Activated CD4-positive, alpha-beta memory T cell treated with anti-CD3 and anti-CD28 coated beads, Interleukin-2, amount 10 ng/mL, durations not matched to agents 7 days and 5 days (primary cell): ENCODE results near the gene RBPJL. TPM values are rescaled to one million over a fixed set of nuclear protein-coding genes. Genes with fewer than 3 reads are reported as not detected.

ENCODE experiments used
- CTCF ChIA-PET: fragments of 350-600 bp; sonication (Branson Sonifier 250); formaldehyde crosslinking; loops from one replicate; lab custom pipeline; 2021; ENCODE audit warnings: antibody characterized with exemption, inconsistent platforms; lab: Charles Lee
- POLR2A ChIA-PET: fragments of 350-600 bp; sonication (Branson Sonifier 250); formaldehyde crosslinking; loops from one replicate; lab custom pipeline; 2021; ENCODE audit warnings: antibody characterized with exemption; lab: Charles Lee
- DNase-seq: peaks from one replicate; pipeline ENCODE4 v3.0.0-alpha.2; 2020
- H3K27ac Mint-ChIP-seq: one replicate; pipeline ENCODE4 v1.8.0; 2021; ENCODE audit warnings: mild to moderate bottlenecking, mixed read lengths
- H3K27me3 Mint-ChIP-seq: one replicate; pipeline ENCODE4 v1.8.0; 2021; ENCODE audit warnings: mixed read lengths
- H3K36me3 Mint-ChIP-seq: one replicate; pipeline ENCODE4 v1.8.0; 2021; ENCODE audit warnings: low read depth, mixed read lengths
- H3K4me1 Mint-ChIP-seq: one replicate; pipeline ENCODE4 v1.8.0; 2021; ENCODE audit warnings: mixed read lengths
- H3K4me3 Mint-ChIP-seq: one replicate; pipeline ENCODE4 v1.8.0; 2021; ENCODE audit warnings: mild to moderate bottlenecking, mixed read lengths
- H3K9me3 Mint-ChIP-seq: one replicate; pipeline ENCODE4 v1.8.0; 2021; ENCODE audit warnings: mixed read lengths
- total RNA-seq, 2 experiments: library from RNA; stranded (reverse); gene quantifications; one replicate each; pipeline ENCODE4 v1.2.3, GENCODE V29; 2021

The RBPJL gene
- total RNA-seq, 2 experiments from 2014 or later = not detected

DNA sequence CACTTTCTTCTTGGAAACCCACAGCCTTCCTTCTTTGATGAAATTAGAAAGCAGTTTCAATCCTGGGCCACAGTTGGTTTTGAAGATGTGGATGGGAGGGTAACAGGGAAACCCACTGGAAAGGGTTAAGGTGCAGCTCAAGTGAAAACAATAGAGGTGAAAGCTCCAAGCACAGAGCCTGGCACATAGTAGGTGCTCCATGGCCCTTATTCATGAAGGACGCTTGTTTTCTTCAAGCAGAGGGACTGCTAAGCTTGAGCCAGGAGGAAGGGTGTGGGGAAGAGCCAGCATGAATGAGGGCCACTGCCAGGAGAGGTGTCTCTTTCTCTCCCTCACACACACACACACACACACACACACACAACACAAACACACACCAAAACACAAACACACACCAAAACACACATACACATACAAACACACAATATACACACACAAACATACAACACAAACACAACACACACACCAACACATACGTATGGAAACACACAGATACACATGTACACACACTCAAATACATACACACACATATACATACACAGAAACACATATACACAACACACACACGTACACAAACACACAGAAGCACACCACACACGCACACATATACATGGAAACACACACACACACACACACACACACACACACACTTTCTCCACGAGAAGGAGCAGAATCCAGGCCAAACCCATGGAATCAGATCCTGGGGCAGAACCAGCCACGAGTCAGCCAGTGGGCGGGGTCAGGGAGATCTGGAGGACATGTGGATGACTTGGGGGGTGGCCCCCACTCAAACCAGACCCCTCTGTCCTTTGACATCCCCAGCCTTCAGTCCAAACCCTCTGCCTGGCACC is 23.7 kb upstream of the RBPJL start:
- DNase-seq = no peak
- POLR2A ChIA-PET = interaction anchor here (1.1 kb wide), 1 partner anchor 10 kb away, joined by 3 read pairs; no protein-coding TSS in a partner anchor

DNA sequence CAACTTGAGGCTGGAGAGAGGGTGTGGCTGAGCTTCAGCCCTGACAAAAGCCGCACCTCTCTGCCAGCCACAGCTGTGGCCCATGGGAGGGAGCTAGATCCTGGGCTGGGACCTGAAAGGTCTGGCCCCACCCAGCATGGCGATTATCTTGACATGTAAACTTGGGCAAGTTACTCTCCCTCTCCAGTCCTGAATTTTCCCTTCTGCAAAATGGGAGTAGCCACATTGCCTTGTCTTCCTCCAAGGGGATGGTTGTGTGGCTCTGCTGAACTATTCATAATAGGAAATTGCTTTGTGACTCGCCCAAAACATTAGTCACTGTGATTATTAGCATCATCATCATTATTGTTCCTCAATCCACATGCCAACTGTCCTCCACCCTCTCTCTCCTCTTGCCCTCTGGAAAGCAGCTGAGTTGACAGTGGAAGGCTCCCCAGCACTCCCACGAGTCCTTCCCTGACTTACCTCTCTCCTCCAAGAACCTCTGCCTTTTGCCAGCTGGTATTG is 23.0 kb upstream of the RBPJL start:
- no peak for DNase-seq
- peaks cover 4% of the 10 kb centered on the region for H3K4me1 Mint-ChIP-seq
- H3K4me3 Mint-ChIP-seq = no peak overlapping the region
- H3K9me3 Mint-ChIP-seq = no peaks in the 10 kb centered on the region
- H3K27ac Mint-ChIP-seq = no peak overlapping the region
- ChIA-PET POLR2A (interaction anchor here (0.6 to 1.1 kb wide), 2 partner anchors 10 to 37 kb away, joined by 3 read pairs; no protein-coding TSS in a partner anchor), CTCF (interaction anchor here (0.6 to 1.9 kb wide), 2 partner anchors 10 to 735 kb away, joined by 3 to 9 read pairs; no protein-coding TSS in a partner anchor)
- no peaks in the 10 kb centered on the region for H3K36me3 Mint-ChIP-seq
- H3K27me3 Mint-ChIP-seq = peaks cover 45% of the 10 kb centered on the region

More for the DNA sequence above, 23.7 kb upstream of the RBPJL start:
- H3K36me3 Mint-ChIP-seq = no peaks in the 10 kb centered on the region
- CTCF ChIA-PET = interaction anchor here (0.7 to 1.9 kb wide), 4 partner anchors 9 to 29 kb away, joined by 3 to 9 read pairs (median 5); no protein-coding TSS in a partner anchor
- peaks cover 43% of the 10 kb centered on the region for H3K27me3 Mint-ChIP-seq
- no peaks in the 10 kb centered on the region for H3K9me3 Mint-ChIP-seq
- peaks cover 4% of the 10 kb centered on the region for H3K4me1 Mint-ChIP-seq
- H3K4me3 Mint-ChIP-seq = no peak overlapping the region
- H3K27ac Mint-ChIP-seq = no peak overlapping the region

DNA sequence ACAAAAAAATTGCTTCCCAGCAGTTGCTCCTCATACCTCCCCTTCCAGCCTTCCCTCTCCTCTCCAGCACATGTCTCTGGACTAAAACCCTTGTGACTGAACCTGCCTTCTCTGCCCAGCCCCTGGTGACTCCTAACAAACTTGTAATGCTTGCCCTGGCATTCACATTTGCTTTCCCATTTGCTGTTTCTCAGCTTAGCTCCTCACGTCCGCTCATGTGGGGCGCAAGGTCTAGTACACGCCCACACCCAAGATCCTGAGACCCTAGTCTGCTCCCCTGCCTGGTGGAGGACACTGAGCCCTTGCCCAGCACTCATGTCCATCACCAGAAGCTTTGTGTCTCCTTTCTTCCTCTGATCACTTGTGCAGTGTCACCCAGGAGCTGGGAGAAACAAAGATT is 18.3 kb upstream of the RBPJL start:
- CTCF ChIA-PET = interaction anchor here (0.6 to 1.5 kb wide), 4 partner anchors 13 to 744 kb away, joined by 3 to 5 read pairs (median 4); no protein-coding TSS in a partner anchor
- H3K27me3 Mint-ChIP-seq = peaks cover 50% of the 10 kb centered on the region

DNA sequence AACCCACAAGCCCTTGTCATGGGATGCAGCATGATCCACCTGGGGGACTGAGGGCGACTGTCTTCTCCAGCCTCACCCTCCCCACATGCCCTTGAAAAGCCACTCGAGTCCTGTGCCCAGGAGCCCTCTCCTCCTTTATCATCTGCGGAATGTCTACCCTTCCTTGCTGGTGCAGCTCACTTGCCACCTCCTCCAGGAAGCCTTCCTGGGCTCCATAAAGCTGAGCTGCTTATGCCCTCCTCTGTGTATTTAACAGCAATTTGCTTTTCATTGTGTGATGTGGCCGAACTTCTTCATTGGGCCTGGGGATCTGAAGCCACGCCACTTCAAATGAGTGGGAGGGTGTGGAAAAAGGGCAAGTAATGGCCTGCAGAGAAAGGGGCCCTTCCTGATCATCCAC is 17.8 kb upstream of the RBPJL start:
- ChIA-PET POLR2A (no interaction called here), CTCF (interaction anchor here (0.6 to 1.5 kb wide), 4 partner anchors 12 to 744 kb away, joined by 3 to 5 read pairs (median 4); no protein-coding TSS in a partner anchor)
- DNase-seq = no peak
- no peak overlapping the region for H3K27ac Mint-ChIP-seq
- H3K9me3 Mint-ChIP-seq = no peaks in the 10 kb centered on the region
- peaks cover 50% of the 10 kb centered on the region for H3K27me3 Mint-ChIP-seq
- peaks cover 8% of the 10 kb centered on the region for H3K4me1 Mint-ChIP-seq
- no peaks in the 10 kb centered on the region for H3K36me3 Mint-ChIP-seq
- no peak overlapping the region for H3K4me3 Mint-ChIP-seq

More for the DNA sequence above, 18.3 kb upstream of the RBPJL start:
- Mint-ChIP-seq H3K27ac (no peak overlapping the region), H3K36me3 (no peaks in the 10 kb centered on the region), H3K9me3 (no peaks in the 10 kb centered on the region), H3K4me1 (peaks cover 6% of the 10 kb centered on the region), H3K4me3 (no peak overlapping the region)
- no peak for DNase-seq
- POLR2A ChIA-PET = no interaction called here

DNA sequence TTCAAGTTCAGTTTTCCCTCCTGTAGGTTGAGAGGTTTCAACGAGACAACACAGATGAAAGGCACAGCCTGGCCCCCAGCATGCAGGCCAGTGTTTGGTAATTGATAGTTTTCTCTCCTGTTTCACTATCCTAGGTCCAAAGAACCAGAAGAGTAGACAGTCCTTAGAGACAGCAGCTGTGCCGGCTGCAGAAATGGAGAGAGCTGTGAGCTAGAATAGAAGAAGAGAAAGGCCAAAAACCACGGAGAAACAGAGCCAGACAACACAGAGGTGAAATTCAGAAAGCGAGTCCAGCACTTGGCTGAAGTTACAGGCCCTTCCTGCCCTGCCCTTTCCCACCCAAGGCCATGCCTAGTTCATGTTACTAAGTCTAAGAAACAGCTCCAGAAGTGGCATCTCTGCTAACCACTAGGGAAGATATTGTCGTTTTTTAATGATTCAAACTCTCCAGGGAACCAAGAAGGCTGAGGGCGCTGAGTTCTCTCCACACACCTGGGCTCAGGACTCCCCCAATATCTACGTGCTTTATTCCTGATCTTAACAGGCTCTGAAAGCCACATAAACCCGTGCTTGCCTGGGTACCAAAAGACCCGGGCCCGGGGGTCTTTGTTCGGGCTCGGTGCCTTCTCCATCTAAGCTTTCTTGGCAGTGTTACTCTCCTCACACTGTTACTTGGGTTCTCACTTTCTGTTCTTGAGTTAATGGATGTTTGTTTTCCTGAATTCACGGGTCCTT is 16.5 kb upstream of the RBPJL start:
- H3K36me3 Mint-ChIP-seq = peaks cover 1% of the 10 kb centered on the region
- ChIA-PET CTCF (interaction anchor here (0.9 to 6.1 kb wide), 18 partner anchors 13 to 481 kb away, joined by 3 to 95 read pairs (median 6); no protein-coding TSS in a partner anchor), POLR2A (interaction anchor here (1.1 to 1.2 kb wide), 2 partner anchors 57 to 194 kb away, joined by 4 read pairs; no protein-coding TSS in a partner anchor)

DNA sequence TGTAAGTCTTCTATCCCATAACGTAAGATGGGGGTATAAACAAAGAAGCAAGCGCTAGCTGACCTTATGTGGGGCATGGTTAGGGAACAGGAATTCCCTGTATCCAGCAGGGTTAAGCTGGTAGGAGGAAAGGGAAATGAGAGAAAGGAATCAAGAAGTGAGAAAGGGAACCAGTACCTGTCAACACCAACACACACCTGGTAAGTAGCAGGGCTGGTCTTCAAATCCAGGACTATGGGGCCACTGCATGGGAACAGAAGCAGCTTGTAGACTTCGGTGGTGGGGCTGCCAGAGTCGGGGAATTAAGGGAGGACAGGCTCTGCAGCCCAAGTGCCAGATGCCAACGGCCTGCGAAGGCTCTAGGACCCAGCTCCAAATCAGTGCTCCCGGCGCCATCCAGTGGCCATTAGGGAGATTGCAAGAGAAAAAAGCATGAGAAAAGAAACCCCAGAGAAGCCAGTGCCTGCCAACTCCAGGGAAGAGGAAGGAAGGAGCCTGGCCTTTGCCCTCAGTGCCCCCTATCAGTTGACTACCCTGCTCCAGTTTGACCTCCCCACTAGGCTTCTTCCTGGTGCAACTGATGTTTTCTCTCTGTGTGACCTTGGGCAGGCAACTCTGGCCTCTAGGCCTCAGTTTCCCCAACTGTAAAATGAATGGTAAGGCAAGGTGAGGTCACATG is 15.8 kb upstream of the RBPJL start:
- Mint-ChIP-seq H3K4me1 (peaks cover 10% of the 10 kb centered on the region), H3K4me3 (no peak overlapping the region), H3K9me3 (no peaks in the 10 kb centered on the region), H3K27ac (no peak overlapping the region), H3K27me3 (peaks cover 53% of the 10 kb centered on the region), H3K36me3 (peaks cover 2% of the 10 kb centered on the region)
- DNase-seq = peak; percentile 72
- ChIA-PET POLR2A (interaction anchor here (0.9 to 1.2 kb wide), 3 partner anchors 13 to 195 kb away, joined by 3 to 4 read pairs (median 4); no protein-coding TSS in a partner anchor), CTCF (interaction anchor here (0.9 to 6.1 kb wide), 20 partner anchors 12 to 480 kb away, joined by 3 to 95 read pairs (median 6); no protein-coding TSS in a partner anchor)

More for the DNA sequence above, 16.5 kb upstream of the RBPJL start:
- Mint-ChIP-seq H3K4me1 (peaks cover 10% of the 10 kb centered on the region), H3K27ac (no peak overlapping the region), H3K9me3 (no peaks in the 10 kb centered on the region), H3K27me3 (peaks cover 56% of the 10 kb centered on the region), H3K4me3 (no peak overlapping the region)
- DNase-seq = no peak

DNA sequence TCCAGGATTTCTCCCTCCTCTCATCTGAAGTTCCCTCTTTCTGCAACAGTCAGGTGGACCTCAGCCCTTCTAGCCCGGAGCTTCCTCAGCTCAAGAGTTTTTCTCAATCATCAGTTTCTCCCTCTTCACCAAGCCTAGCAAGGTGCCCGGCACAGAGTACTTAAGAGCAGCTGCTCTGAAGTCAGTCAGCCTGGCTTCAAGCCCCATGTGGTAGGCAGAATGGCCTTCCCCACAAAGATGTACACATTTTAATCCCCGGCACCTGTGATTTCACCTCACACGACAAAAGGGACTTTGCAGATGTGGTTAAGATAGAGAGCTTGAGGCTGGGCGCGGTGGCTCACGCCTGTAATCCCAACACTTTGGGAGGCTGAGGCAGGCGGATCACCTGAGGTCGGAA is 15.1 kb upstream of the RBPJL start:
- Mint-ChIP-seq H3K4me3 (no peak overlapping the region), H3K4me1 (peaks cover 10% of the 10 kb centered on the region), H3K36me3 (peaks cover 2% of the 10 kb centered on the region), H3K27ac (no peak overlapping the region), H3K9me3 (no peaks in the 10 kb centered on the region), H3K27me3 (peaks cover 50% of the 10 kb centered on the region)
- POLR2A ChIA-PET = interaction anchor here (0.9 to 1.1 kb wide), 3 partner anchors 12 to 56 kb away, joined by 3 to 4 read pairs (median 3); partner anchors contain the start of gene SDC4
- no peak for DNase-seq
- CTCF ChIA-PET = interaction anchor here (1.1 to 6.1 kb wide), 20 partner anchors 9 to 816 kb away, joined by 3 to 95 read pairs (median 6); partner anchors contain the start of gene TTPAL

DNA sequence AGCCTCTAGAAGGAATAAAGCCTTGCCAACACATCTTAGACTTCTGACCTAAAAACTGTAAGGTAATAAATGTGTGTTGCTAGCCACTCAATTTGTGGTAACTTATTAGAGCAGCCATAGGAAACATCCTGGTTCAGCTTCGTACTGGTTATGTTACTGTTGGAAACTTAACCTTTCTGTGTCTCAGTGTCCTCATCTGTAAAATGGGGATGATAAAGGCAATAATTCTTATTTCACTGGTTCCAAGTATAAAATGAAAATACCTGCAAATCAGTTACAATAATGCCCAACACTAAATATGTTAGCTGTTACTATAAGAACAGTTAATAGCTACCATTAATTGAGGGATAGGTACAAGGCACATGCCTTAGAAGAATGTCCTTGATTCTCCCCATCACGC is 14.3 kb upstream of the RBPJL start:
- Mint-ChIP-seq H3K9me3 (no peaks in the 10 kb centered on the region), H3K36me3 (peaks cover 2% of the 10 kb centered on the region), H3K27me3 (peaks cover 45% of the 10 kb centered on the region), H3K4me3 (peak overlapping the region; percentile 64), H3K4me1 (peaks cover 10% of the 10 kb centered on the region), H3K27ac (no peak overlapping the region)
- CTCF ChIA-PET = interaction anchor here (0.8 to 6.1 kb wide), 19 partner anchors 10 to 817 kb away, joined by 3 to 95 read pairs (median 6); partner anchors contain the start of gene TTPAL
- no peak for DNase-seq
- POLR2A ChIA-PET = interaction anchor here (1.0 to 2.3 kb wide), 3 partner anchors 8 to 55 kb away, joined by 3 to 15 read pairs (median 3); partner anchors contain the start of gene SDC4

DNA sequence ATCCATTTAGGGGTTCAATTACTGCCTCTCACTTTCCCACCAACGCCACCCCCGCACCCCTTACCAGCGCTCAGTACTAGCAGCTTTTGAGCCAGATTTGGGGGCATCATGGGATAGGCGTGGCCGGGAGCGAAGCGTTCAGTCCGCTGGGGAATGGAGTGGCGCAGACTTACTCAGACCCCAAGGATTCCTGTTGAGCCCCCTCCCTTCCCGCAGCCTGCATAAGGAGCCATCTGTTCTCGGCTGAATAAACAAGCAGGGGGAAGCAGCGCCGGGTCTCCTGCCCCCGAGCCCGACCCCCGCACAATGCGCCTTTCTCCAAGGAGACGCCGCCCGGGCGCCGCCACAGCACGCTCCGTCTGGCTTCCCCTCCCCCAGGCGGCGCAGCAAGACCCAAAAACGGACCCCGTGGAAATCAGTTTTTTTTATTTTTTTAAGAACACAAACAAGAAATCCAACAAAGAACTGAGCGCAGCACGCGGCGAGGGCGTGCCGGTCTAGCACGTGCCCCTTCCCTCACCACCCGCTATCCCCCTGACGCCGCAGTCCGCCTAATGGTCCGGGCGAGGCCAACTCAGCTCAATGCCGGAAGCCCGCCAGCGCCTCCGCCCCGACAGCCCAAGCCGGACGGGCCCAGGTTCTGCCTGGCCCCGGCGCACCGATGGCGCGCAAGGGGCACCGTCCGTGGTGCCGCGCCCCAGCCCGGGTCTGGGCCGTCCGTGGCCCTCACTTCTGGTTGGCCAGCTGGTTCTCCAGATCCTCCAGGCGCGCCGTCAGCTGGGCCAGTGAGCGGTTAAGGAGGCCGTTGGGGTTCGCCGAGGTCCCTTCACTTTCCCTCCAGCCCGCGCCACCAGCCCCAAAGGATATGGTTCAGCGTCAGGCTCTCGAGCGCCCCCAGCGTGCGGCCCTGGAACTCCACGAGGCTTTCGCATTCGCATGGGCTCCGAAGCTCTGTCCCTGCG is 13.3 kb upstream of the RBPJL start:
- POLR2A ChIA-PET = interaction anchor here (0.8 to 2.3 kb wide), 7 partner anchors 9 to 641 kb away, joined by 3 to 15 read pairs (median 3); partner anchors contain the start of genes PCIF1 and SYS1
- no peaks in the 10 kb centered on the region for H3K9me3 Mint-ChIP-seq
- H3K27ac Mint-ChIP-seq = no peak overlapping the region
- peak overlapping the region; percentile 64 for H3K4me3 Mint-ChIP-seq
- peak; percentile 84 for DNase-seq
- CTCF ChIA-PET = interaction anchor here (0.7 to 6.1 kb wide), 70 partner anchors 9 to 818 kb away, joined by 3 to 95 read pairs (median 4); partner anchors contain the start of genes MATN4, RBPJL, SLPI and SYS1
- peaks cover 2% of the 10 kb centered on the region for H3K36me3 Mint-ChIP-seq
- H3K27me3 Mint-ChIP-seq = peaks cover 39% of the 10 kb centered on the region
- peaks cover 10% of the 10 kb centered on the region for H3K4me1 Mint-ChIP-seq

DNA sequence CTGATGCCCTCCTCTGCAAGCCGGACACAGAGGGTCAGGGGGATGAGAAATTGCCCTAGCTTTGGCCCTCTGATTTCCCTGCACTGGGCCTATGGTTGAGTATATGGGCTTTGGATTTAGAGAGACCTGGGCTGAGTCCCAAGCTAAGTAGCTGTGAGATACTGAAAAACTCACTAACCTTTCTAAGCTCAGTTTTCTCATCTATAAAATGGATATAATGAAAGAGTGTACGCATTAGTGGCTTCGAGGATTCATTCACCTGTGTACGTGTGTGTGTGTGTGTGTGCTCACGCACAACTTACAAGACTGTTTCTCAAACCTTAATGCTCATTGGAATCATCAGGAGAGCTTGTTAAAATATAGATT is 12.7 kb upstream of the RBPJL start:
- peaks cover 34% of the 10 kb centered on the region for H3K27me3 Mint-ChIP-seq
- H3K27ac Mint-ChIP-seq = no peak overlapping the region
- CTCF ChIA-PET = interaction anchor here (0.7 to 6.1 kb wide), 64 partner anchors 9 to 615 kb away, joined by 3 to 95 read pairs (median 4); partner anchors contain the start of genes MATN4, RBPJL, SLPI and SYS1
- peak overlapping the region; percentile 64 for H3K4me3 Mint-ChIP-seq
- POLR2A ChIA-PET = interaction anchor here (0.8 to 2.3 kb wide), 7 partner anchors 9 to 640 kb away, joined by 3 to 15 read pairs (median 3); partner anchors contain the start of genes PCIF1 and SYS1
- DNase-seq = no peak
- H3K9me3 Mint-ChIP-seq = no peaks in the 10 kb centered on the region
- H3K4me1 Mint-ChIP-seq = peaks cover 10% of the 10 kb centered on the region
- peaks cover 2% of the 10 kb centered on the region for H3K36me3 Mint-ChIP-seq
